ENCODE results near the gene IL32.

DNA sequence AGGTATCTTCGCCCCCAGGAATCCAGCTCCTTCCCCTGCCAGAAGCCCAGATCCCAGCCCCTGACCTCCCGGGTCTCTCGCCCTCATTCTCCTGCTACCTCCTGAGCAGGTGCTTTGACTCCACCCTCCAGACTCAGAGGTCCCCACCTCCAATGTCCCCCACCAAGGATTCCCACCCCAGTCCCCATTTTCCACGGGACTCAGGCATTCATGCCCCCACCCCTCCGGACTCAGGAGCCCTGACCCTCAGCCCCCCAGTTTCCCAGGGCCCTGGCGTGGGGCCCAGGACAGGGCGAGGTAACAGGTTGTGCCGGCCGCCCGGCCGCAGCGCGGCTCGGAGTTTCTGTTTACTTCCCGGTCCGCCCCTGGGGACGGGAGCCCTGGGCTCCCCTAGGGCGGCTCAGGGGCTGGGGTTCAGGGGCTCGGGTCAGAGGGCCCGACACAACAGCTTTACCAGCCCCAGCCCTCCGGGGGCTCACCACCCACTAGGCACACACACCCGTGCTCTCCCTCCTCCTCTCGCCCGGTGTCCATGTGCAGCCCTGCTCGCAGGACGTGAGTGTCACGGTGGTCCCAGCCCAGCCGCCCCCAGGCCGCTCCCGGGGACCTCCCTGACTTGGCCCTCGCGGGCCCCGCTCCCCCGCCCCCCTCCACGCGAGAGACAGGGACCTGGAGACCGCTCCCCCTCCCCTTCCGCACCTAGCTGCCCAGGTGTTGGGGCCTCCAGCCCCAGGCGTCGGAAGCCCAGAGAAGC is 29.3 kb upstream of the IL32 start:
- TF ChIP-seq POLR2A (IDR thresholded peaks at IDR 0.05) = peak; percentile 38 to 52 (median 51)
- TF ChIP-seq, protein P1, sequence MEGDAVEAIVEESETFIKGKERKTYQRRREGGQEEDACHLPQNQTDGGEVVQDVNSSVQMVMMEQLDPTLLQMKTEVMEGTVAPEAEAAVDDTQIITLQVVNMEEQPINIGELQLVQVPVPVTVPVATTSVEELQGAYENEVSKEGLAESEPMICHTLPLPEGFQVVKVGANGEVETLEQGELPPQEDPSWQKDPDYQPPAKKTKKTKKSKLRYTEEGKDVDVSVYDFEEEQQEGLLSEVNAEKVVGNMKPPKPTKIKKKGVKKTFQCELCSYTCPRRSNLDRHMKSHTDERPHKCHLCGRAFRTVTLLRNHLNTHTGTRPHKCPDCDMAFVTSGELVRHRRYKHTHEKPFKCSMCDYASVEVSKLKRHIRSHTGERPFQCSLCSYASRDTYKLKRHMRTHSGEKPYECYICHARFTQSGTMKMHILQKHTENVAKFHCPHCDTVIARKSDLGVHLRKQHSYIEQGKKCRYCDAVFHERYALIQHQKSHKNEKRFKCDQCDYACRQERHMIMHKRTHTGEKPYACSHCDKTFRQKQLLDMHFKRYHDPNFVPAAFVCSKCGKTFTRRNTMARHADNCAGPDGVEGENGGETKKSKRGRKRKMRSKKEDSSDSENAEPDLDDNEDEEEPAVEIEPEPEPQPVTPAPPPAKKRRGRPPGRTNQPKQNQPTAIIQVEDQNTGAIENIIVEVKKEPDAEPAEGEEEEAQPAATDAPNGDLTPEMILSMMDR (IDR thresholded peaks at IDR 0.05) = no peak
